H1 (cell line): Measurements from ENCODE around the gene FHL1. TPM values are rescaled to one million over a fixed set of nuclear protein-coding genes. Genes with fewer than 3 reads are reported as not detected.

Experiments
- CTCF ChIA-PET: fragments of 300-600 bp; sonication (Branson Sonifier 250); formaldehyde crosslinking; loops from one replicate; lab custom pipeline; 2021; ENCODE audit not compliant: partially characterized antibody; lab: Charles Lee
- POLR2A ChIA-PET: fragments of 300-600 bp; sonication (Branson Sonifier 250); formaldehyde crosslinking; loops from one replicate; lab custom pipeline; 2021; ENCODE audit warnings: inconsistent platforms; ENCODE audit not compliant: partially characterized antibody; lab: Charles Lee
- DNase-seq, 2 experiments: peaks; one replicate each; pipeline versions ENCODE4 v3.0.0 to v3.0.0-alpha.2; 2010 to 2022; ENCODE audit warnings: low spot score in 2 of 2, low read depth in 1 of 2, mixed read lengths in 1 of 2
- FAIRE-seq: peaks from 2 replicates; lab custom pipeline; 2011; peaks lifted over from hg19 to GRCh38; lab: Jason Lieb, UNC
- H2AFZ ChIP-seq: 2 replicates; pipeline ENCODE4 v1.8.1; 2012; ENCODE audit warnings: low read length, inconsistent platforms
- H2AK5ac ChIP-seq: 2 replicates; pipeline ENCODE4 v1.6.1; 2013; ENCODE audit warnings: low read depth, low read length
- H2BK120ac ChIP-seq: replicated peaks from 2 replicates; pipeline ENCODE3; 2013; ENCODE audit warnings: low read depth, low read length, inconsistent platforms
- H2BK12ac ChIP-seq: 2 replicates; pipeline ENCODE4 v1.6.1; 2013; ENCODE audit warnings: low read depth, low read length
- H2BK15ac ChIP-seq: 2 replicates; pipeline ENCODE4 v1.6.1; 2013; ENCODE audit warnings: low read length
- H2BK20ac ChIP-seq: 2 replicates; pipeline ENCODE4 v1.6.1; 2013; ENCODE audit warnings: low read length
- H2BK5ac ChIP-seq: 2 replicates; pipeline ENCODE4 v1.6.1; 2013; ENCODE audit warnings: low read depth, low read length
- H3K14ac ChIP-seq: 2 replicates; pipeline ENCODE4 v1.6.1; 2013; ENCODE audit warnings: inconsistent platforms; ENCODE audit not compliant: insufficient read length
- H3K18ac ChIP-seq: 2 replicates; pipeline ENCODE4 v1.6.1; 2013; ENCODE audit warnings: low read length; ENCODE audit errors: extremely low read depth
- H3K23ac ChIP-seq: 2 replicates; pipeline ENCODE4 v1.6.1; 2013; ENCODE audit warnings: inconsistent platforms; ENCODE audit not compliant: insufficient read length
- H3K23me2 ChIP-seq: 2 replicates; pipeline ENCODE4 v1.6.1; 2013; ENCODE audit warnings: low read depth, low read length
- H3K27ac ChIP-seq: 2 replicates; pipeline ENCODE4 v1.6.1; 2011; ENCODE audit warnings: low read depth, low read length, inconsistent platforms
- H3K27me3 ChIP-seq, 4 experiments: replicated peaks in 1 of 4; 1 replicate in 1 of 4; 2 replicates in 3 of 4; pipeline versions ENCODE4 v1.6.1 to v1.8.1; 2011 to 2013; ENCODE audit warnings: low read length in 3 of 4, mild to moderate bottlenecking in 3 of 4, inconsistent platforms in 2 of 4, mixed read lengths in 2 of 4, moderate library complexity in 1 of 4; ENCODE audit not compliant: control insufficient read depth in 3 of 4, insufficient read depth in 3 of 4; ENCODE audit errors: extremely low read depth in 1 of 4
- H3K36me3 ChIP-seq, 4 experiments: 2 replicates each; pipeline versions ENCODE4 v1.6.1 to v1.8.1; 2011 to 2013; ENCODE audit warnings: mild to moderate bottlenecking in 4 of 4, low read length in 3 of 4, moderate library complexity in 2 of 4, control low read depth in 1 of 4, inconsistent platforms in 1 of 4; ENCODE audit not compliant: insufficient read depth in 4 of 4, control insufficient read depth in 2 of 4
- H3K4ac ChIP-seq: replicated peaks from 2 replicates; pipeline ENCODE3; 2013; ENCODE audit warnings: low read length, low read depth, mixed read lengths, inconsistent platforms; ENCODE audit not compliant: insufficient read length
- H3K4me1 ChIP-seq, 4 experiments: replicated peaks in 1 of 4; 1 replicate in 1 of 4; 2 replicates in 3 of 4; pipeline versions ENCODE4 v1.6.1 to v1.8.1; 2011 to 2013; ENCODE audit warnings: low read length in 3 of 4, inconsistent platforms in 2 of 4, mixed read lengths in 1 of 4; ENCODE audit not compliant: insufficient read depth in 4 of 4, control insufficient read depth in 3 of 4
- H3K4me2 ChIP-seq, 2 experiments: 2 replicates each; pipeline versions ENCODE4 v1.6.1 to v1.8.1; 2011 to 2013; ENCODE audit warnings: low read depth in 2 of 2, low read length in 2 of 2, control low read depth in 1 of 2, inconsistent platforms in 1 of 2, mild to moderate bottlenecking in 1 of 2; ENCODE audit not compliant: insufficient read depth in 1 of 2
- H3K4me3 ChIP-seq, 4 experiments: fragments of 200-600, 300-600 bp in 1 of 4; sonication (generic), shearing (Covaris generic), sonication (Bioruptor Twin) in 1 of 4; 2 replicates each; pipeline versions ENCODE4 v1.5.1 to v1.8.1; 2011 to 2016; ENCODE audit warnings: low read length in 4 of 4, low read depth in 3 of 4, control low read depth in 2 of 4, inconsistent platforms in 2 of 4, mild to moderate bottlenecking in 2 of 4, mixed read lengths in 1 of 4, moderate library complexity in 1 of 4; ENCODE audit not compliant: insufficient read depth in 2 of 4; ENCODE audit errors: extremely low read depth in 1 of 4
- H3K56ac ChIP-seq: replicated peaks from 2 replicates; pipeline ENCODE3; 2013; ENCODE audit warnings: low read depth, mild to moderate bottlenecking, mixed read lengths, low read length, inconsistent platforms; ENCODE audit not compliant: insufficient read length
- H3K79me1 ChIP-seq: 2 replicates; pipeline ENCODE4 v1.6.1; 2013; ENCODE audit warnings: low read depth, low read length, control low read depth
- H3K79me2 ChIP-seq, 2 experiments: 2 replicates each; pipeline versions ENCODE4 v1.6.1 to v1.8.1; 2012 to 2013; ENCODE audit warnings: low read length in 2 of 2, mild to moderate bottlenecking in 2 of 2, inconsistent platforms in 1 of 2; ENCODE audit not compliant: insufficient read depth in 2 of 2, control insufficient read depth in 1 of 2
- H3K9ac ChIP-seq, 4 experiments: replicated peaks in 1 of 4; 1 replicate in 1 of 4; 2 replicates in 3 of 4; pipeline versions ENCODE4 v1.6.1 to v1.8.1; 2011 to 2013; ENCODE audit warnings: low read depth in 3 of 4, low read length in 3 of 4, control low read depth in 2 of 4, mild to moderate bottlenecking in 2 of 4, moderate library complexity in 2 of 4, inconsistent platforms in 1 of 4; ENCODE audit errors: extremely low read depth in 1 of 4
- H3K9me3 ChIP-seq, 2 experiments: 2 replicates each; pipeline versions ENCODE4 v1.6.1 to v1.8.1; 2012 to 2013; ENCODE audit warnings: mild to moderate bottlenecking in 2 of 2, moderate library complexity in 2 of 2, control low read depth in 1 of 2, inconsistent platforms in 1 of 2, low read depth in 1 of 2, low read length in 1 of 2, mixed read lengths in 1 of 2; ENCODE audit not compliant: insufficient read depth in 2 of 2
- H4K20me1 ChIP-seq, 2 experiments: replicated peaks in 1 of 2; 2 replicates each; pipeline versions ENCODE3 to v1.8.1; 2011 to 2013; ENCODE audit warnings: inconsistent platforms in 2 of 2, low read length in 2 of 2, mild to moderate bottlenecking in 1 of 2; ENCODE audit not compliant: insufficient read depth in 2 of 2, control insufficient read depth in 1 of 2
- H4K5ac ChIP-seq: 2 replicates; pipeline ENCODE4 v1.6.1; 2013; ENCODE audit warnings: low read length, low read depth, mixed read lengths, inconsistent platforms; ENCODE audit not compliant: insufficient read length
- H4K8ac ChIP-seq: 2 replicates; pipeline ENCODE4 v1.8.0; 2013; ENCODE audit warnings: mild to moderate bottlenecking, moderate library complexity, low read length, inconsistent platforms; ENCODE audit not compliant: insufficient read depth; ENCODE audit errors: extremely low read depth
- H4K91ac ChIP-seq: replicated peaks from 2 replicates; pipeline ENCODE3; 2013; ENCODE audit warnings: low read length, mixed read lengths, inconsistent platforms; ENCODE audit not compliant: insufficient read length
- EGR1 ChIP-seq: IDR thresholded peaks from 2 replicates; pipeline ENCODE4 v1.6.1; 2011; ENCODE audit warnings: low read depth, low read length, borderline replicate concordance
- FOSL1 ChIP-seq: IDR thresholded peaks from 2 replicates; pipeline ENCODE4 v1.6.1; 2011; ENCODE audit warnings: mild to moderate bottlenecking, low read depth, low read length, moderate library complexity; ENCODE audit not compliant: insufficient read depth
- JUN ChIP-seq: IDR thresholded peaks from 2 replicates; pipeline ENCODE4 v1.6.1; 2011; ENCODE audit warnings: low read depth, mild to moderate bottlenecking, improper control_type of control experiment, low read length
- KDM4A ChIP-seq: IDR thresholded peaks from one replicate; pipeline ENCODE4 v1.7.1; 2012; ENCODE audit warnings: low read depth, mild to moderate bottlenecking, moderate library complexity, low read length, inconsistent platforms; ENCODE audit not compliant: severe bottlenecking
- POU5F1 ChIP-seq: IDR thresholded peaks from 2 replicates; pipeline ENCODE4 v1.6.1; 2011; ENCODE audit warnings: low read depth, mild to moderate bottlenecking, low read length, moderate library complexity
- RNF2 ChIP-seq: fragments of 200-900, 300-1000 bp; sonication (generic); IDR thresholded peaks from 2 replicates; pipeline ENCODE4 v1.7.1; 2016; ENCODE audit warnings: borderline replicate concordance, low read depth, mild to moderate bottlenecking, antibody characterized with exemption, low read length; ENCODE audit not compliant: poor library complexity, severe bottlenecking; ENCODE audit errors: missing control alignments
- SIX5 ChIP-seq: IDR thresholded peaks from 2 replicates; pipeline ENCODE4 v1.6.1; 2011; ENCODE audit warnings: mild to moderate bottlenecking, low read depth, low read length
- SP1 ChIP-seq: IDR thresholded peaks from 2 replicates; pipeline ENCODE4 v1.6.1; 2011; ENCODE audit warnings: low read depth, low read length
- SP2 ChIP-seq: IDR thresholded peaks from 2 replicates; pipeline ENCODE4 v1.6.1; 2012; ENCODE audit warnings: mild to moderate bottlenecking, low read length, inconsistent platforms
- SRF ChIP-seq: IDR thresholded peaks from 2 replicates; pipeline ENCODE4 v1.6.1; 2011; ENCODE audit warnings: mild to moderate bottlenecking, low read depth, low read length, moderate library complexity
- TAF7 ChIP-seq: optimal IDR thresholded peaks from 2 replicates; pipeline ENCODE3; 2011; ENCODE audit warnings: low read depth, mild to moderate bottlenecking, inconsistent platforms, low read length, moderate library complexity, borderline replicate concordance
- TEAD4 ChIP-seq: IDR thresholded peaks from 2 replicates; pipeline ENCODE4 v1.6.1; 2012; ENCODE audit warnings: low read depth, low read length, inconsistent platforms, mixed read lengths
- YY1 ChIP-seq: IDR thresholded peaks from 2 replicates; pipeline ENCODE4 v1.6.1; 2011; ENCODE audit warnings: low read depth, mild to moderate bottlenecking, low read length
- ZNF274 ChIP-seq: IDR thresholded peaks from 2 replicates; pipeline ENCODE4 v1.7.0; 2012; ENCODE audit warnings: low read length, borderline replicate concordance; ENCODE audit errors: extremely low read depth
- WGBS, 2 experiments: shearing (Covaris generic) in 1 of 2; methylation state at CpG; one replicate each; pipeline versions ENCODE4 v1.1.6 to v1.1.7; 2013 to 2015; ENCODE audit warnings: low lambda C conversion rate in 2 of 2, mixed read lengths in 2 of 2, inconsistent platforms in 1 of 2, low coverage in 1 of 2, missing lambda C conversion rate in 1 of 2; ENCODE audit not compliant: insufficient replicate concordance in 2 of 2, insufficient coverage in 1 of 2, insufficient read length in 1 of 2; ENCODE audit errors: extremely low coverage in 1 of 2, missing lambda C conversion rate in 1 of 2; 5-methylcytosine and 5-hydroxymethylcytosine counted together
- polyA plus RNA-seq, 7 experiments: library from polyadenylated mRNA; depleted of rRNA in 3 of 7; stranded (reverse) in 5 of 7; unstranded in 2 of 7; fragments of >200 nt in 5 of 7; fragments of 200-250 nt in 2 of 7; gene quantifications; 1 replicate in 5 of 7; 2 replicates in 1 of 7; 4 replicates in 1 of 7; pipeline versions ENCODE4 v1.2.1 to v1.2.3, GENCODE V29; 2011 to 2013; ENCODE audit warnings: missing spikeins in 2 of 7, mixed read lengths in 2 of 7
- total RNA-seq: library from RNA; stranded (reverse); fragmentation: NEBNext Ultra II Directional; extraction: Animal tissue kit (Norgen Biotek cat#: 25700); gene quantifications from 2 replicates; pipeline ENCODE4 v1.2.1, GENCODE V29; 2021
- TF ChIP-seq, protein P1 (sequence below): IDR thresholded peaks from 2 replicates; pipeline ENCODE4 v1.6.1; 2011; ENCODE audit warnings: low read depth, mild to moderate bottlenecking, low read length; ENCODE audit not compliant: insufficient read depth

Gene FHL1
- total and polyA plus RNA-seq, 2 of the 8 experiments (the other 6 are each of a cell fraction or from before 2014, with no cell fraction given): 45.0 to 56.5 TPM

DNA sequence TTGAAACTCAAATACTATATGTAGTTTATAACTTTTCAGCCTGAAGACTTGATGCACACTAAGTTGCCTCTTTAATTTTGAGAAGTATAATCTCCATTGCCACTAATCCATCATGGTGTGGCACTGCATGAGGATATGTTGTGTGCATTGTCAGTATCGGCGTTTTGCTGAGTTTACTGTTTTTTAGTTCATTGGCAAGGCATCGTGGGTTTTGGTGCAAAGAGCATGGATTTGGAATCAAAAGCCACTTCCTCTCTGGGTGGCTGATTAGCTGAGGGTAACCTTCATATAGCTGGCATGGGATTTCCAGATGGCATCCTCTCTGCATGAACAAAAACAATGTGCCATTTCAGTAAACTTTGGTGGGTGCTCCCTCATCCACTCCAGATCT is 38.7 kb downstream of the FHL1 start:
- Histone ChIP-seq H2AK5ac (no peak overlapping the region), H3K79me2 (no peaks in the 10 kb centered on the region), H4K5ac (no peak overlapping the region), H3K27me3 (no peaks in the 10 kb centered on the region), H3K23ac (no peak overlapping the region), H4K20me1 (peaks cover 0 to 2% of the 10 kb centered on the region in 2 experiments), H3K18ac (no peak overlapping the region; the same call in 1 of the 2 replicates), H3K56ac (no peak overlapping the region), H3K4me1 (no peaks in the 10 kb centered on the region), H3K79me1 (no peaks in the 10 kb centered on the region), H2BK120ac (no peak overlapping the region), H3K23me2 (no peaks in the 10 kb centered on the region), H3K27ac (no peak overlapping the region), H3K4me2 (no peak overlapping the region), H2BK20ac (no peak overlapping the region), H4K8ac (no peak overlapping the region), H2BK5ac (no peak overlapping the region), H3K4ac (no peak overlapping the region), H3K14ac (no peak overlapping the region), H3K9ac (no peak overlapping the region), H3K4me3 (no peak overlapping the region), H4K91ac (no peak overlapping the region), H2BK15ac (no peak overlapping the region), H3K36me3 (no peaks in the 10 kb centered on the region), H3K9me3 (no peaks in the 10 kb centered on the region), H2AFZ (no peak overlapping the region), H2BK12ac (no peak overlapping the region)
- FAIRE-seq (no peak), DNase-seq (no peak)
- ChIA-PET CTCF (no interaction called here), POLR2A (no interaction called here)
- WGBS, 2 experiments: 97% methylated on average over 3 of the region's 3 CpGs; no CpG with 5 or more reads in 1 of the 2 experiments
- no peak for TF ChIP-seq RNF2
- TF ChIP-seq YY1: no peak
- TF ChIP-seq SRF: no peak
- TF ChIP-seq SIX5: no peak
- TF ChIP-seq KDM4A: no peak
- no peak for TF ChIP-seq SP2
- TF ChIP-seq POU5F1: no peak
- TF ChIP-seq TEAD4: no peak
- no peak for TF ChIP-seq TAF7
- no peak for TF ChIP-seq FOSL1
- no peak for TF ChIP-seq JUN
- TF ChIP-seq, protein P1, sequence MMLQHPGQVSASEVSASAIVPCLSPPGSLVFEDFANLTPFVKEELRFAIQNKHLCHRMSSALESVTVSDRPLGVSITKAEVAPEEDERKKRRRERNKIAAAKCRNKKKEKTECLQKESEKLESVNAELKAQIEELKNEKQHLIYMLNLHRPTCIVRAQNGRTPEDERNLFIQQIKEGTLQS: no peak
- TF ChIP-seq EGR1: no peak
- TF ChIP-seq SP1: no peak
- no peak for TF ChIP-seq ZNF274
